Measurements from ENCODE around the gene OR6C75.
"Not testable (repeated sequence)": the region's sequence is repeated elsewhere in the genome, so short reads cannot be mapped to it uniquely, and the experiment has no call there.

DNA sequence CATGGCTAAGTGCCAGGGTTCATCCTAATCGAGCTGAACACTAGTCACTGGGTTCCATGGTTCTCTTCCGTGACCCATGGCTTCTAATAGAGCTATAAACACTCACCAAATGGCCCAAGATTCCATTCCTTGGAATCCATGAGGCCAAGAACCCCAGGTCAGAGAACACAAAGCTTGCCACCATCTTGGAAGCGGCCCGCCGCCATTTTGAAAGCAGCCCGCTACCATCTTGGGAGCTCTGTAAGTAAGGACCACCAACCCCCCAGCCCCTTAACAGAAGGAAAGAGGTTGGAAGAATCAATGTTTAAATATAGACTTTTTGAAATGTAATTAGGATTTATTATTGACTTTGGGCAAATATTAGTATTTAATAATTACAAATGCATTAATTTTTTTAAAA lies 37.0 kb upstream of the OR6C75 start:
- TF ChIP-seq, protein P1, sequence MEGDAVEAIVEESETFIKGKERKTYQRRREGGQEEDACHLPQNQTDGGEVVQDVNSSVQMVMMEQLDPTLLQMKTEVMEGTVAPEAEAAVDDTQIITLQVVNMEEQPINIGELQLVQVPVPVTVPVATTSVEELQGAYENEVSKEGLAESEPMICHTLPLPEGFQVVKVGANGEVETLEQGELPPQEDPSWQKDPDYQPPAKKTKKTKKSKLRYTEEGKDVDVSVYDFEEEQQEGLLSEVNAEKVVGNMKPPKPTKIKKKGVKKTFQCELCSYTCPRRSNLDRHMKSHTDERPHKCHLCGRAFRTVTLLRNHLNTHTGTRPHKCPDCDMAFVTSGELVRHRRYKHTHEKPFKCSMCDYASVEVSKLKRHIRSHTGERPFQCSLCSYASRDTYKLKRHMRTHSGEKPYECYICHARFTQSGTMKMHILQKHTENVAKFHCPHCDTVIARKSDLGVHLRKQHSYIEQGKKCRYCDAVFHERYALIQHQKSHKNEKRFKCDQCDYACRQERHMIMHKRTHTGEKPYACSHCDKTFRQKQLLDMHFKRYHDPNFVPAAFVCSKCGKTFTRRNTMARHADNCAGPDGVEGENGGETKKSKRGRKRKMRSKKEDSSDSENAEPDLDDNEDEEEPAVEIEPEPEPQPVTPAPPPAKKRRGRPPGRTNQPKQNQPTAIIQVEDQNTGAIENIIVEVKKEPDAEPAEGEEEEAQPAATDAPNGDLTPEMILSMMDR (IDR thresholded peaks at IDR 0.05; ENCODE audit: insufficient read depth, low read length, poor library complexity, severe bottlenecking): not testable (repeated sequence)
- TF ChIP-seq EZH2phosphoT487 (conservative IDR thresholded peaks at IDR 0.05; ENCODE audit: low read length): not testable (repeated sequence)

Data from SU-DHL-6 (cell line).